ENCODE data around the gene ADGRG1.

DNA sequence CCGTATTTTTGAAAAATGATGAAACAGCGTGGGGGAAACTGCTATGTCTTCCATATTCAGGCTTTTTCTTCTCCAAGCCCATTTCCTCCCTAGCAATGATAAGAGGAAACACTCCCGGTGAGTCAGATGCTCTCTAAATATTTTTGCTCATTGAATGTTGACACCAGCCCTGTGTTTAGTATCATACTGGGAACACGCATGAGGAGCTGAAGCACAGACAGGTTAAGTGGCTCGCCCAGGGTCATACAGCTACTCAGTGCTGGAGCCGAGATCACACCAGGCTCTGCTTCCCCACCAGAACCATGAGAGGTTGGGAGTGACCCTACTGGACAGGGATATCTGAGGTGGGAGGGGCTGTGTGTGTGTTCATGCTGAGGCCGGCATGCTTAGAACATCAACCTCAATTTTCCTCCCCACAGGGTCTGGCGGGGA, 37.8 kb upstream of the ADGRG1 start:
- TF ChIP-seq, protein P1, sequence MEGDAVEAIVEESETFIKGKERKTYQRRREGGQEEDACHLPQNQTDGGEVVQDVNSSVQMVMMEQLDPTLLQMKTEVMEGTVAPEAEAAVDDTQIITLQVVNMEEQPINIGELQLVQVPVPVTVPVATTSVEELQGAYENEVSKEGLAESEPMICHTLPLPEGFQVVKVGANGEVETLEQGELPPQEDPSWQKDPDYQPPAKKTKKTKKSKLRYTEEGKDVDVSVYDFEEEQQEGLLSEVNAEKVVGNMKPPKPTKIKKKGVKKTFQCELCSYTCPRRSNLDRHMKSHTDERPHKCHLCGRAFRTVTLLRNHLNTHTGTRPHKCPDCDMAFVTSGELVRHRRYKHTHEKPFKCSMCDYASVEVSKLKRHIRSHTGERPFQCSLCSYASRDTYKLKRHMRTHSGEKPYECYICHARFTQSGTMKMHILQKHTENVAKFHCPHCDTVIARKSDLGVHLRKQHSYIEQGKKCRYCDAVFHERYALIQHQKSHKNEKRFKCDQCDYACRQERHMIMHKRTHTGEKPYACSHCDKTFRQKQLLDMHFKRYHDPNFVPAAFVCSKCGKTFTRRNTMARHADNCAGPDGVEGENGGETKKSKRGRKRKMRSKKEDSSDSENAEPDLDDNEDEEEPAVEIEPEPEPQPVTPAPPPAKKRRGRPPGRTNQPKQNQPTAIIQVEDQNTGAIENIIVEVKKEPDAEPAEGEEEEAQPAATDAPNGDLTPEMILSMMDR (conservative IDR thresholded peaks at IDR 0.05; ENCODE audit: low read length) = no peak
- TF ChIP-seq EZH2phosphoT487 (IDR thresholded peaks at IDR 0.05; ENCODE audit: borderline replicate concordance, low read depth, low read length) = no peak

Data from OCI-LY7 (cell line).